Neural progenitor cell (in vitro differentiated cells): ENCODE results near the gene FBXL19. TPM values are rescaled to one million over a fixed set of nuclear protein-coding genes. Genes with fewer than 3 reads are reported as not detected.

ENCODE experiments used
- DNase-seq: peaks from one replicate; pipeline ENCODE4 v3.0.0-alpha.2; 2016; ENCODE audit warnings: low spot score
- H2AFZ ChIP-seq: fragments of 200-600 bp; sonication (generic); replicated peaks from 2 replicates; pipeline ENCODE4 v1.6.1; 2016; ENCODE audit warnings: antibody characterized with exemption
- H3F3A ChIP-seq: fragments of 200-600 bp; sonication (generic); 2 replicates; pipeline ENCODE4 v1.6.1; 2016; ENCODE audit warnings: antibody characterized with exemption, low read depth
- H3K27ac ChIP-seq: fragments of 200-600 bp; sonication (generic); 2 replicates; pipeline ENCODE4 v1.5.1; 2016; ENCODE audit warnings: mild to moderate bottlenecking
- H3K27me3 ChIP-seq: fragments of 200-600 bp; sonication (generic); 2 replicates; pipeline ENCODE4 v1.6.1; 2016; ENCODE audit warnings: mild to moderate bottlenecking, moderate library complexity
- H3K36me3 ChIP-seq: fragments of 200-600 bp; sonication (generic); 2 replicates; pipeline ENCODE4 v1.5.1; 2016
- H3K4me1 ChIP-seq: fragments of 200-600 bp; sonication (generic); 2 replicates; pipeline ENCODE4 v1.6.1; 2016; ENCODE audit warnings: mixed run types
- H3K4me2 ChIP-seq: fragments of 200-600 bp; sonication (generic); 2 replicates; pipeline ENCODE4 v1.6.1; 2016
- H3K4me3 ChIP-seq: fragments of 200-600 bp; sonication (generic); 2 replicates; pipeline ENCODE4 v1.5.1; 2016
- H3K79me2 ChIP-seq: fragments of 200-600 bp; sonication (generic); 2 replicates; pipeline ENCODE4 v1.6.1; 2016; ENCODE audit warnings: low read depth
- H3K9ac ChIP-seq: fragments of 200-600 bp; sonication (generic); 2 replicates; pipeline ENCODE4 v1.6.1; 2016
- H3K9me3 ChIP-seq: fragments of 200-600 bp; sonication (generic); 2 replicates; pipeline ENCODE4 v1.5.1; 2016; ENCODE audit warnings: low read depth
- H4K20me1 ChIP-seq: fragments of 200-600 bp; sonication (generic); 2 replicates; pipeline ENCODE4 v1.6.1; 2016; ENCODE audit warnings: low read depth
- H3K27ac Mint-ChIP-seq: 3 replicates; pipeline ENCODE4 v1.8.0; 2021; ENCODE audit warnings: mixed read lengths
- H3K27me3 Mint-ChIP-seq: 2 replicates; pipeline ENCODE4 v1.8.0; 2022; ENCODE audit warnings: low read depth, mild to moderate bottlenecking, inconsistent platforms, moderate library complexity, mixed read lengths; ENCODE audit not compliant: insufficient read depth
- H3K36me3 Mint-ChIP-seq: 3 replicates; pipeline ENCODE4 v1.8.0; 2021; ENCODE audit warnings: mixed read lengths
- H3K4me1 Mint-ChIP-seq: 3 replicates; pipeline ENCODE4 v1.8.0; 2021; ENCODE audit warnings: mixed read lengths
- H3K4me3 Mint-ChIP-seq: 3 replicates; pipeline ENCODE4 v1.8.0; 2021; ENCODE audit warnings: mild to moderate bottlenecking, moderate library complexity, mixed read lengths
- H3K9me3 Mint-ChIP-seq: 3 replicates; pipeline ENCODE4 v1.8.0; 2020; ENCODE audit warnings: mixed read lengths
- EZH2 ChIP-seq: fragments of 200-600 bp; sonication (generic); IDR thresholded peaks from 2 replicates; pipeline ENCODE4 v1.6.1; 2017; ENCODE audit warnings: antibody characterized with exemption, mild to moderate bottlenecking, moderate library complexity
- EZH2phosphoT487 ChIP-seq: fragments of 200-600 bp; sonication (generic); IDR thresholded peaks from 2 replicates; pipeline ENCODE4 v1.6.1; 2017; ENCODE audit warnings: antibody characterized with exemption
- total RNA-seq: library from RNA; depleted of rRNA; stranded (reverse); fragments of >200 nt; gene quantifications from 2 replicates; pipeline ENCODE4 v1.2.3, GENCODE V29; 2015; ENCODE audit warnings: low replicate concordance
- TF ChIP-seq, protein P1 (sequence below): fragments of 200-600 bp; sonication (generic); IDR thresholded peaks from 2 replicates; pipeline ENCODE4 v1.5.1; 2017; ENCODE audit warnings: antibody characterized with exemption, mild to moderate bottlenecking

The FBXL19 gene
- total RNA-seq, 1 donor from 2014 or later: 9.2 TPM

DNA sequence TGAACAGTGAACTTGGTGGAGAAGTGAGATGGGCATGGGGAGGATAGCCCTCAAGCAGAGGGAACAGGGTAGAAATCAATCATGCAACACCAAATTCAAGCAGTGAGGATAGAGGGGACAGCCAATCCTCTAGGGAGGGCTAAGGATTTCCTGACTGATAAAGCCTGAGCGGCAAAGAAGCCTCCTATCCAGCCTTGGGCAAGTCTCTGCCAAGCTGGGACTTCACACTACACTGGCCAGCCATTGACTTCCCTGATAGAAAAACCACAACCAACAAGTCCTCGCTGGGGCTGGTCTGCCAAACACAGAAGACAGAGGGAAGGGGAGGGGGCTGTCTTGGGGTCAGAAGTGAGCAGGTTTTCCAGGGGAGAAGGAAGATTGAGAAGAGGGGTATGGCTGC is 2.5 kb upstream of the FBXL19 start:
- peak overlapping the region; percentile 23 for H3K27ac Mint-ChIP-seq
- Histone ChIP-seq H2AFZ (no peak overlapping the region), H3K9ac (no peak overlapping the region), H3K9me3 (no peaks in the 10 kb centered on the region), H4K20me1 (peaks cover 11% of the 10 kb centered on the region), H3K79me2 (peaks cover 24% of the 10 kb centered on the region), H3K36me3 (no peaks in the 10 kb centered on the region), H3K4me2 (no peak overlapping the region), H3K27ac (no peak overlapping the region), H3K4me1 (peaks cover 8% of the 10 kb centered on the region), H3F3A (peaks cover 23% of the 10 kb centered on the region), H3K27me3 (no peaks in the 10 kb centered on the region), H3K4me3 (no peak overlapping the region)
- no peak for DNase-seq
- peaks cover 17% of the 10 kb centered on the region for H3K27me3 Mint-ChIP-seq
- H3K4me3 Mint-ChIP-seq: peak overlapping the region; percentile 100
- peaks cover 14% of the 10 kb centered on the region for H3K4me1 Mint-ChIP-seq
- TF ChIP-seq, protein P1, sequence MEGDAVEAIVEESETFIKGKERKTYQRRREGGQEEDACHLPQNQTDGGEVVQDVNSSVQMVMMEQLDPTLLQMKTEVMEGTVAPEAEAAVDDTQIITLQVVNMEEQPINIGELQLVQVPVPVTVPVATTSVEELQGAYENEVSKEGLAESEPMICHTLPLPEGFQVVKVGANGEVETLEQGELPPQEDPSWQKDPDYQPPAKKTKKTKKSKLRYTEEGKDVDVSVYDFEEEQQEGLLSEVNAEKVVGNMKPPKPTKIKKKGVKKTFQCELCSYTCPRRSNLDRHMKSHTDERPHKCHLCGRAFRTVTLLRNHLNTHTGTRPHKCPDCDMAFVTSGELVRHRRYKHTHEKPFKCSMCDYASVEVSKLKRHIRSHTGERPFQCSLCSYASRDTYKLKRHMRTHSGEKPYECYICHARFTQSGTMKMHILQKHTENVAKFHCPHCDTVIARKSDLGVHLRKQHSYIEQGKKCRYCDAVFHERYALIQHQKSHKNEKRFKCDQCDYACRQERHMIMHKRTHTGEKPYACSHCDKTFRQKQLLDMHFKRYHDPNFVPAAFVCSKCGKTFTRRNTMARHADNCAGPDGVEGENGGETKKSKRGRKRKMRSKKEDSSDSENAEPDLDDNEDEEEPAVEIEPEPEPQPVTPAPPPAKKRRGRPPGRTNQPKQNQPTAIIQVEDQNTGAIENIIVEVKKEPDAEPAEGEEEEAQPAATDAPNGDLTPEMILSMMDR: no peak
- TF ChIP-seq EZH2phosphoT487 (no peak), EZH2 (no peak)
- peaks cover 2% of the 10 kb centered on the region for H3K36me3 Mint-ChIP-seq
- no peaks in the 10 kb centered on the region for H3K9me3 Mint-ChIP-seq

DNA sequence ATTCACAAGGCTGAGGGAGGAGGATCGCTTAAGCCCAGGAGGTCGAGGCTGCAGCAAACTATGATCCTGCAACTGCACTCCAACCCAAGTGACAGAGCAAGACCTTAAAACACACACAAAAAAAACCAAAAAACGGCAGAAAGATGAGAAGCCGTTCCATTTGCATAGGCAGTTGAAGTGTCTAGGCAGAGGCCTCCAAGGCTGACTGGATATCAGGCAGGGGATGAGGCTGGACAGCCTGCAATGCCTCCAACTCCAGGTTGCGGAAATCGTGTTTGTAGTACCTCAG is 2.0 kb upstream of the FBXL19 start:
- H3K36me3 Mint-ChIP-seq: peaks cover 2% of the 10 kb centered on the region
- H2AFZ ChIP-seq: no peak overlapping the region
- no peak overlapping the region for H3K9ac ChIP-seq

DNA sequence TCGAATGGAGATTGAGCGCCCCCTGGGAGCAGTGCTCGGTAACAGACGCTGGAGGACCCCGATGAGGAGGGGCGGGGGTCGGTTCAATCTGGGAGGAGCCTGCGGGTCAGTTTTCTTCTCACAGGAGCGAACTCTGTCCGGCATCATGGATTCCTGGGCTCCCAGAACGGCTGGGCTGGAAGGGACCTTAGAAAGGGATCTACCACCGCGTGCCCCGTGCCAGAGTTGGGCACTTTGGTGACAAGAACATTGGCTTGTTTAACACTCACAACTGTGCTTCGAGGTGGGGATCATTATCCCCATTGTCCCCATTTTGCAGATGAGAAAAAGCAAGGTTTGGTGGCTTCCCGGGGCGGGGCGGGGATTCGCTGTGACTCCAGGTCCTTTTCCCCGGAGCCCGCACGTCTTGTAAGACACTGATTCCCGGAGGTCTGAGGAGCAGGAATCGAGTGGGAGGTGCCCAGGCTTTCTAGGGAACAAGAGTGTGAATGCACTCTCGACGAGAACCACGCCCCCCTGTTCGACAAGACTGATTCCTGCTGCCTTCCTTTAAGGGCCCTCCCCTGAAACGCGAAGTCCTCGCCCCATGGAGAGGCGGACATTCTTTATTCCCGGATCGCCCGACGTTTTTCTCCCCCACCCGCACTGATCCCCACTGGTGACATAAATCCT is 1.5 kb upstream of the FBXL19 start:
- H3K4me3 Mint-ChIP-seq: peak overlapping the region; percentile 100
- H3K4me1 ChIP-seq: peaks cover under 1% of the 10 kb centered on the region
- H3K4me1 Mint-ChIP-seq: peaks cover 18% of the 10 kb centered on the region
- peak; percentile 98 for DNase-seq
- peak overlapping the region; percentile 61 for H3K4me3 ChIP-seq
- H3F3A ChIP-seq: peaks cover 13% of the 10 kb centered on the region
- peaks cover 2% of the 10 kb centered on the region for H3K36me3 Mint-ChIP-seq
- H3K27ac Mint-ChIP-seq: peak overlapping the region; percentile 100
- H3K9me3 Mint-ChIP-seq: no peaks in the 10 kb centered on the region
- H3K27me3 ChIP-seq: no peaks in the 10 kb centered on the region
- H4K20me1 ChIP-seq: peaks cover 15% of the 10 kb centered on the region
- peak overlapping the region; percentile 74 for H3K4me2 ChIP-seq
- no peak overlapping the region for H3K27ac ChIP-seq
- H3K27me3 Mint-ChIP-seq: peaks cover 17% of the 10 kb centered on the region
- no peak for TF ChIP-seq EZH2phosphoT487
- TF ChIP-seq, protein P1: peak; percentile 94
- peak overlapping the region; percentile 2 for H3K9ac ChIP-seq
- no peaks in the 10 kb centered on the region for H3K9me3 ChIP-seq
- peaks cover 28% of the 10 kb centered on the region for H3K79me2 ChIP-seq
- H2AFZ ChIP-seq: peak overlapping the region; percentile 65
- H3K36me3 ChIP-seq: no peaks in the 10 kb centered on the region

More for the DNA sequence above, 2.0 kb upstream of the FBXL19 start:
- Histone ChIP-seq H3F3A (peaks cover 17% of the 10 kb centered on the region), H3K9me3 (no peaks in the 10 kb centered on the region), H3K27ac (no peak overlapping the region), H3K79me2 (peaks cover 28% of the 10 kb centered on the region), H4K20me1 (peaks cover 11% of the 10 kb centered on the region), H3K4me1 (peaks cover 4% of the 10 kb centered on the region), H3K4me3 (peak overlapping the region; percentile 61), H3K36me3 (no peaks in the 10 kb centered on the region), H3K27me3 (no peaks in the 10 kb centered on the region), H3K4me2 (no peak overlapping the region)
- DNase-seq: no peak
- peaks cover 18% of the 10 kb centered on the region for H3K4me1 Mint-ChIP-seq
- no peaks in the 10 kb centered on the region for H3K9me3 Mint-ChIP-seq
- TF ChIP-seq EZH2phosphoT487 (no peak), EZH2 (no peak)
- TF ChIP-seq, protein P1: no peak
- peak overlapping the region; percentile 100 for H3K27ac Mint-ChIP-seq
- peaks cover 17% of the 10 kb centered on the region for H3K27me3 Mint-ChIP-seq
- H3K4me3 Mint-ChIP-seq: peak overlapping the region; percentile 100
